ENCODE measurements around the gene SFMBT2. TPM values are rescaled to one million over a fixed set of nuclear protein-coding genes. Genes with fewer than 3 reads are reported as not detected.

The SFMBT2 gene
- total and polyA plus RNA-seq, 8 donors: 4.1 to 12.6 (median 5.2) TPM

DNA sequence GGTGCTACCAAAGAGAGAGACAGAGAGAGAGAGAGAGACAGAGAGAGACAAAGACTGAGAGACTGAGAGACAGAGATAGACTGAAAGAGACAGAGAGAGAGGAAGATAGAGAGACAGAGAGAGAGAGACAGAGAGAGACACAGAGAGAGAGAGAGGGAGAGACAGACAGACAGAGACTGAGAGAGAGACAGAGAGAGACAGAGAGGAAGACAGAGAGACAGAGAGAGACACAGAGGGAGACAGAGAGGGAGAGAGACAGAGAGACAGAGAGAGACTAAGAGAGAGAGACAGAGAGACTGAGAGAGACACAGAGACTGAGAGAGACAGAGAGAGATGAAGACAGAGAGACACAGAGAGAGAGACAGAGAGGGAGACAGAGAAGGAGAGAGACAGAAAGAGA, 91.2 kb downstream of the SFMBT2 start:
- TF ChIP-seq, protein P1, sequence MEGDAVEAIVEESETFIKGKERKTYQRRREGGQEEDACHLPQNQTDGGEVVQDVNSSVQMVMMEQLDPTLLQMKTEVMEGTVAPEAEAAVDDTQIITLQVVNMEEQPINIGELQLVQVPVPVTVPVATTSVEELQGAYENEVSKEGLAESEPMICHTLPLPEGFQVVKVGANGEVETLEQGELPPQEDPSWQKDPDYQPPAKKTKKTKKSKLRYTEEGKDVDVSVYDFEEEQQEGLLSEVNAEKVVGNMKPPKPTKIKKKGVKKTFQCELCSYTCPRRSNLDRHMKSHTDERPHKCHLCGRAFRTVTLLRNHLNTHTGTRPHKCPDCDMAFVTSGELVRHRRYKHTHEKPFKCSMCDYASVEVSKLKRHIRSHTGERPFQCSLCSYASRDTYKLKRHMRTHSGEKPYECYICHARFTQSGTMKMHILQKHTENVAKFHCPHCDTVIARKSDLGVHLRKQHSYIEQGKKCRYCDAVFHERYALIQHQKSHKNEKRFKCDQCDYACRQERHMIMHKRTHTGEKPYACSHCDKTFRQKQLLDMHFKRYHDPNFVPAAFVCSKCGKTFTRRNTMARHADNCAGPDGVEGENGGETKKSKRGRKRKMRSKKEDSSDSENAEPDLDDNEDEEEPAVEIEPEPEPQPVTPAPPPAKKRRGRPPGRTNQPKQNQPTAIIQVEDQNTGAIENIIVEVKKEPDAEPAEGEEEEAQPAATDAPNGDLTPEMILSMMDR (IDR thresholded peaks at IDR 0.05): no peak
- Histone ChIP-seq H3K36me3 (no peaks in the 10 kb centered on the region), H3K27ac (no peak overlapping the region), H3K4me1 (peaks cover 9 to 28% of the 10 kb centered on the region in 2 donors), H3K4me3 (no peak overlapping the region), H3K27me3 (no peaks in the 10 kb centered on the region), H3K9me3 (no peaks in the 10 kb centered on the region)
- ATAC-seq: no peak
- DNase-seq: no peak
- intact Hi-C loops (cut with DNase I): no loop called here

DNA sequence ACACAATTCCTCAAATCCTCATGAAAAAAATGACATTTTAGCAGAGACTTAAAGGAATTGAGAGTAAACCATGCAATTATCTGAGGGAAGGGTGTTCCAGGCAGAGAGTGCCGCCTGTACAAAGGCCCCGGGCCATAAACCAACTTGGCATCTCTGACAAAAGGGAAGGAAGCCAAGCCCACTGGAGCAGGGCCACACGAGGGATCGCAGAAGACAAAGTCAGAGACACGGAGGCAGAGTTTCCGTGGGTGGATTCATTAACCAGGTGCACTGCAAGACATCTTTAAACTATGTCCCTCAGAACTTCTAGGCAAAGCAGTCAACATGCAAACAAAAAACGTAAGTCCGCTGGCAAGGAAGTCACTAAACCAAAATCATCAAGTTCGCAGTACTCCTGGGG, 92.0 kb downstream of the SFMBT2 start:
- peaks cover 9 to 28% of the 10 kb centered on the region in 2 donors for H3K4me1 ChIP-seq
- no peaks in the 10 kb centered on the region for H3K27me3 ChIP-seq
- H3K9me3 ChIP-seq: no peaks in the 10 kb centered on the region
- H3K4me3 ChIP-seq: no peak overlapping the region
- H3K27ac ChIP-seq: no peak overlapping the region
- ATAC-seq: no peak
- TF ChIP-seq, protein P1 (IDR thresholded peaks at IDR 0.05): no peak
- no peak for DNase-seq
- no peaks in the 10 kb centered on the region for H3K36me3 ChIP-seq
- intact Hi-C loops (cut with DNase I): no loop called here

DNA sequence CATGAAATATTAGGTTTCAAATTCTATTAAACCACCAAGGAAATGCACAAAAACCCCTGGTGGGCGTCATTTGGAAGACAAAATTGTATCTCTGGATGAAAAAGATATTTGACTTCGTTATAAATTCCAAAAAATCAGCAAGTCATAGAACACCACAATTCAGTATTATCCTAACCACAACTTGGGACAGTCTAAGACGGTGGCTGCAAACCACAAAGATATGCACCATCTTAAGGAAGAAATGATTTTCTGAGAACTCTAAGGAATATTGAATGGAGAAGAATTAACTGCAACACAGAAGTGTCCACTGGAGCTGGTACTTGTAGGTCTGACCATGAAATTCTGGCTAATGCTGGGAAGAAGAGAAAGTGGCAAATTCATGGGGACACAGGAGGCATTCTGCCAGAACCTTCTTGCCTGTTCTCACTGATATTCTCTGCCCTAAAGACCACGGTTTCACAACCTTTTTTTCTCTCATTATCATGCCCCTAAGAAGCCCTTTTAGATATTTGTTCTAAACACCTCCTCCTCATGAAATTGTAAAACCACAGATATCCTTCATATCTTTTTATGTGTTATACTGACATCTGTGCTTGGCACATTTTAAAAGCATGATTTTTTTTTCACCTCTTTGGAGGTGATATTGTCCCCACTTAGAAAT, 92.9 kb downstream of the SFMBT2 start:
- H3K4me1 ChIP-seq: peaks cover 9 to 28% of the 10 kb centered on the region in 2 donors
- no peaks in the 10 kb centered on the region for H3K27me3 ChIP-seq
- H3K27ac ChIP-seq: no peak overlapping the region
- H3K36me3 ChIP-seq: no peaks in the 10 kb centered on the region
- H3K4me3 ChIP-seq: no peak overlapping the region
- ATAC-seq (no peak), DNase-seq (no peak)
- intact Hi-C loops (cut with DNase I): no loop called here
- TF ChIP-seq, protein P1 (IDR thresholded peaks at IDR 0.05): no peak
- no peaks in the 10 kb centered on the region for H3K9me3 ChIP-seq

DNA sequence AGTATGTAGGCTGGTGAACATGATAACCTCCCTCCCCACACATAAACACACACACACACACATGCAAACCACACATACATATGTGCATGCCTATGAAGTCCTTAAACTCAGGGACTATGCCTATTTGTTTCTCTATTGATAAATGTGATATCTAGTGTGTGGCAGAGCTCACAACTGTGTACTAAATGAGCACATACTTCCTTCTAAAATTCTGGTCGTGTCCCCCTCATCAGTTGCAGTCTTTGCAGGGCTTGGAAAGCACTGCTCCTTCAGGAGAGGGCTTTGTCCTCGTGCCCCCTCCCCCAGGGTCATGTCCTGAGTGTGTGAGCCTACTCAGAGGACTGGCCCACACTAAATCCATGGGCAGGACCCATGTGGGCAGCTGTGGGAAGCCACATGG, 94.0 kb downstream of the SFMBT2 start:
- DNase-seq: no peak

DNA sequence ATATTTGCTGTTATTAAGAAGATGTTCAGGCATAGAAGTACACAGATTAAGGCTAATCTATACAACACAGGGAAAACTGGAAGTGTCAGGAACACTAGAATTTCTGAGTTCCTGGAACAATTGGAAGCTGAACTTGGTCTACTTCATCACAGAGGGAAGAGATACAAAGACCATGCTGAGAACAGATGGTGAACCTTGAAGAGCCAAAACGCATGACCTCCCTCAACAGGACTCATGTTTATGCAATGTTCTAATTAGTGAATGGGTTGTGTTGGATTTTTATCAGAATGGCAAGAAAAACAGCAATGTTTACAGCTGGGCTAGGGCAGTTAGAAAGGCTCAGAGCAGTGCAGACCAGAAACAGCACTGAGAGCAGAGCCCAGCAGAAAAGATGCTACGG, 94.9 kb downstream of the SFMBT2 start:
- Histone ChIP-seq H3K9me3 (no peaks in the 10 kb centered on the region), H3K27me3 (no peaks in the 10 kb centered on the region), H3K27ac (no peak overlapping the region), H3K4me3 (no peak overlapping the region), H3K4me1 (peaks cover 9 to 28% of the 10 kb centered on the region in 2 donors), H3K36me3 (peaks cover 0 to 3% of the 10 kb centered on the region in 2 donors)
- TF ChIP-seq, protein P1 (IDR thresholded peaks at IDR 0.05): no peak
- intact Hi-C loops (cut with DNase I): no loop called here
- DNase-seq (no peak), ATAC-seq (no peak)

More for the DNA sequence above, 94.0 kb downstream of the SFMBT2 start:
- Histone ChIP-seq H3K36me3 (no peaks in the 10 kb centered on the region), H3K9me3 (no peaks in the 10 kb centered on the region), H3K27me3 (no peaks in the 10 kb centered on the region), H3K27ac (no peak overlapping the region), H3K4me1 (peaks cover 9 to 28% of the 10 kb centered on the region in 2 donors), H3K4me3 (no peak overlapping the region)
- TF ChIP-seq, protein P1 (IDR thresholded peaks at IDR 0.05): no peak
- ATAC-seq: no peak
- intact Hi-C loops (cut with DNase I): no loop called here

All from left lung (tissue), 10 donors.